Right cardiac atrium (tissue), 5 donors: ENCODE results near the gene TTK. TPM values are rescaled to one million over a fixed set of nuclear protein-coding genes. Genes with fewer than 3 reads are reported as not detected.

Source experiments
- ATAC-seq, 2 donors: fragments of 200-7000 bp; cut with Tn5 transposase; one replicate each; pipeline versions ENCODE4 v1.8.0 to v1.9.1; 2020; ENCODE audit warnings: moderate library complexity in 2 of 2, mild to moderate bottlenecking in 1 of 2
- DNase-seq, 3 donors: peaks; one replicate each; pipeline ENCODE4 v3.0.0-alpha.2; 2020
- H3K27ac ChIP-seq: one replicate; pipeline ENCODE4 v1.5.1; 2013; ENCODE audit warnings: mild to moderate bottlenecking, low read length, control low read depth, moderate library complexity
- H3K27me3 ChIP-seq: one replicate; pipeline ENCODE4 v1.6.1; 2013; ENCODE audit not compliant: control insufficient read depth, insufficient read depth
- H3K4me1 ChIP-seq: one replicate; pipeline ENCODE4 v1.6.1; 2013; ENCODE audit warnings: low read length; ENCODE audit not compliant: control insufficient read depth, insufficient read depth
- H3K4me3 ChIP-seq: one replicate; pipeline ENCODE4 v1.5.1; 2013; ENCODE audit warnings: low read length, control low read depth
- H3K9me3 ChIP-seq: one replicate; pipeline ENCODE4 v1.6.1; 2013; ENCODE audit warnings: low read length; ENCODE audit not compliant: control insufficient read depth
- WGBS: extraction: QIAGEN DNeasy Blood & Tissue Kit; methylation state at CpG from one replicate; pipeline ENCODE4 v1.1.7; 2013; 5-methylcytosine and 5-hydroxymethylcytosine counted together
- intact Hi-C, 4 donors: fragments of 100-400 bp; cut with DNase I; formaldehyde crosslinking; loops; one replicate each; pipeline versions ENCODE4 v1.11.0 to v1.14.0; 2022 to 2023
- long read RNA-seq, 4 donors: library from polyadenylated mRNA; unstranded; transcript quantifications; one replicate each; pipeline ENCODE4 v2.0.0, GENCODE V29; 2020 to 2021
- polyA plus RNA-seq: library from polyadenylated mRNA; stranded (reverse); fragments of 200-250 nt; gene quantifications from one replicate; pipeline ENCODE4 v1.2.3, GENCODE V29; 2013
- total RNA-seq, 4 donors: library from RNA; stranded (reverse); fragmentation: NEBNext Ultra II Directional; extraction: Animal tissue kit (Norgen Biotek cat#: 25700); gene quantifications; one replicate each; pipeline ENCODE4 v1.2.1, GENCODE V29; 2021
- donor health status: healthy with polysubstance abuse.
- donor health status: DM: no; HTN: yes; CAD: no.
- donor health status: DM: no; HTN: no; CAD: no.
- donor health status: DM: no; HTN: yes; CAD: no; lungs with severe emphysema.
- donor health status: DM: yes; HTN: yes; CAD: no.

The TTK gene
- total RNA-seq: under 1 TPM in 3 of 4 donors, not detected in 1; 0.31 to 0.86 (median 0.47) TPM
- polyA plus RNA-seq: 0.05 TPM
- long read RNA-seq, donor 1: 0 reads
- long read RNA-seq, donor 2: 0 reads
- long read RNA-seq, donor 3: 0 reads
- long read RNA-seq, donor 4: 0 reads

GRCh38 chr6:80004173-80005072 lies at the start of gene TTK:
TSS of gene TTK (plus strand) at chr6:80004649. CDS start at chr6:80005844, 1,195 bp downstream.
- Histone ChIP-seq H3K27ac (peak within 1 kb of the TSS; percentile 89), H3K4me3 (peak within 1 kb of the TSS; percentile 86), H3K9me3 (no peaks in the 10 kb centered on the region), H3K4me1 (no peaks in the 10 kb centered on the region), H3K27me3 (no peaks in the 10 kb centered on the region)
- DNase-seq (peak; percentile 95 to 98 (median 96)), ATAC-seq (peak; percentile 100)
- intact Hi-C loops: loop anchor here in 1 of 4 donors (10.0 kb wide), 1 partner anchor 100 kb away; the partner anchor contains the start of gene BCKDHB
- under 1% methylated on average over 56 of the region's 56 CpGs for WGBS

GRCh38 chr6:79954849-79955248 lies 49.6 kb upstream of the TTK start:
- DNase-seq: no peak
- intact Hi-C loops: no loop called here

GRCh38 chr6:79964607-79965081 lies 39.8 kb upstream of the TTK start:
- intact Hi-C loops: no loop called here
- no peak for DNase-seq
- H3K9me3 ChIP-seq: no peaks in the 10 kb centered on the region
- H3K27ac ChIP-seq: no peak overlapping the region
- no peaks in the 10 kb centered on the region for H3K27me3 ChIP-seq
- H3K4me3 ChIP-seq: no peak overlapping the region
- H3K4me1 ChIP-seq: no peaks in the 10 kb centered on the region
- ATAC-seq: no peak
- WGBS: 87% methylated on average over 3 of the region's 3 CpGs

More at GRCh38 chr6:79954849-79955248, 49.6 kb upstream of the TTK start:
- H3K4me3 ChIP-seq: no peak overlapping the region
- no peaks in the 10 kb centered on the region for H3K4me1 ChIP-seq
- H3K27me3 ChIP-seq: no peaks in the 10 kb centered on the region
- H3K9me3 ChIP-seq: no peaks in the 10 kb centered on the region
- ATAC-seq: no peak
- H3K27ac ChIP-seq: no peak overlapping the region

- no peak for ATAC-seq
- DNase-seq: no peak
- H3K4me3 ChIP-seq: no peak overlapping the region
- H3K4me1 ChIP-seq: no peaks in the 10 kb centered on the region
- no peak overlapping the region for H3K27ac ChIP-seq
- H3K27me3 ChIP-seq: no peaks in the 10 kb centered on the region
- intact Hi-C loops: no loop called here
- no peaks in the 10 kb centered on the region for H3K9me3 ChIP-seq
These were observed 37.3 kb upstream of the TTK start for GRCh38 chr6:79967178-79967577.

- DNase-seq (no peak), ATAC-seq (no peak)
- Histone ChIP-seq H3K27ac (no peak overlapping the region), H3K4me1 (no peaks in the 10 kb centered on the region), H3K4me3 (no peak overlapping the region), H3K27me3 (no peaks in the 10 kb centered on the region), H3K9me3 (no peaks in the 10 kb centered on the region)
- intact Hi-C loops: no loop called here
- 83% methylated on average over 5 of the region's 5 CpGs for WGBS
These were observed 34.7 kb upstream of the TTK start for GRCh38 chr6:79969784-79970183.

- Histone ChIP-seq H3K4me3 (no peak overlapping the region), H3K9me3 (no peaks in the 10 kb centered on the region), H3K27ac (no peak overlapping the region), H3K4me1 (no peaks in the 10 kb centered on the region), H3K27me3 (no peaks in the 10 kb centered on the region)
- DNase-seq (no peak), ATAC-seq (no peak)
- intact Hi-C loops: no loop called here
These were observed 33.3 kb upstream of the TTK start for GRCh38 chr6:79971193-79971592.

GRCh38 chr6:79981652-79982051 lies 22.8 kb upstream of the TTK start:
- H3K9me3 ChIP-seq: no peaks in the 10 kb centered on the region
- DNase-seq (no peak), ATAC-seq (no peak)
- WGBS: 95% methylated on average over 4 of the region's 4 CpGs
- no peaks in the 10 kb centered on the region for H3K27me3 ChIP-seq
- H3K4me1 ChIP-seq: no peaks in the 10 kb centered on the region
- H3K4me3 ChIP-seq: no peak overlapping the region
- intact Hi-C loops: no loop called here
- no peak overlapping the region for H3K27ac ChIP-seq

GRCh38 chr6:79984261-79984660 lies 20.2 kb upstream of the TTK start:
- Histone ChIP-seq H3K4me3 (no peak overlapping the region), H3K9me3 (no peaks in the 10 kb centered on the region), H3K27me3 (no peaks in the 10 kb centered on the region), H3K27ac (no peak overlapping the region), H3K4me1 (no peaks in the 10 kb centered on the region)
- no peak for ATAC-seq
- 52% methylated on average over 2 of the region's 2 CpGs for WGBS
- DNase-seq: no peak
- intact Hi-C loops: no loop called here

- H3K4me1 ChIP-seq: no peaks in the 10 kb centered on the region
- ATAC-seq (no peak), DNase-seq (no peak)
- no peak overlapping the region for H3K4me3 ChIP-seq
- intact Hi-C loops: no loop called here
- no peaks in the 10 kb centered on the region for H3K9me3 ChIP-seq
- H3K27ac ChIP-seq: no peak overlapping the region
- no peaks in the 10 kb centered on the region for H3K27me3 ChIP-seq
These were observed 19.3 kb upstream of the TTK start for GRCh38 chr6:79985128-79985527.

- Histone ChIP-seq H3K4me1 (no peaks in the 10 kb centered on the region), H3K27me3 (no peaks in the 10 kb centered on the region), H3K27ac (no peak overlapping the region), H3K9me3 (no peaks in the 10 kb centered on the region), H3K4me3 (no peak overlapping the region)
- no peak for ATAC-seq
- no peak for DNase-seq
- intact Hi-C loops: no loop called here
- 90% methylated on average over 1 of the region's 1 CpG for WGBS
These were observed 14.8 kb upstream of the TTK start for GRCh38 chr6:79989641-79990040.

- Histone ChIP-seq H3K27me3 (no peaks in the 10 kb centered on the region), H3K4me1 (no peaks in the 10 kb centered on the region), H3K9me3 (no peaks in the 10 kb centered on the region), H3K27ac (no peak overlapping the region), H3K4me3 (no peak overlapping the region)
- ATAC-seq: no peak
- intact Hi-C loops: no loop called here
- no peak for DNase-seq
- 37% methylated on average over 2 of the region's 2 CpGs for WGBS
These were observed 11.2 kb upstream of the TTK start for GRCh38 chr6:79993012-79993910.
